Liver (tissue), 9 donors: Measurements from ENCODE around the gene L3MBTL3. TPM values are rescaled to one million over a fixed set of nuclear protein-coding genes. Genes with fewer than 3 reads are reported as not detected.

Experiments used
- DNase-seq: peaks from one replicate; pipeline ENCODE4 v3.0.0-alpha.2; 2017; ENCODE audit warnings: low spot score
- H3K27ac ChIP-seq, 2 donors: one replicate each; pipeline ENCODE4 v1.7.0; 2013; ENCODE audit warnings: inconsistent platforms in 2 of 2, low read length in 2 of 2, control low read depth in 1 of 2, low read depth in 1 of 2, mild to moderate bottlenecking in 1 of 2
- H3K27me3 ChIP-seq, 4 donors: one replicate each; pipeline versions ENCODE4 v1.6.1 to v1.7.0; 2013; ENCODE audit warnings: low read length in 3 of 4, inconsistent platforms in 1 of 4, mild to moderate bottlenecking in 1 of 4, moderate library complexity in 1 of 4; ENCODE audit not compliant: control insufficient read depth in 4 of 4, insufficient read depth in 4 of 4
- H3K36me3 ChIP-seq, 4 donors: one replicate each; pipeline versions ENCODE4 v1.6.1 to v1.7.0; 2013; ENCODE audit warnings: low read length in 3 of 4, mild to moderate bottlenecking in 3 of 4, low read depth in 1 of 4, moderate library complexity in 1 of 4; ENCODE audit not compliant: control insufficient read depth in 4 of 4, insufficient read depth in 3 of 4
- H3K4me1 ChIP-seq, 4 donors: one replicate each; pipeline versions ENCODE4 v1.6.1 to v1.7.0; 2013; ENCODE audit warnings: low read length in 3 of 4, mild to moderate bottlenecking in 3 of 4, moderate library complexity in 1 of 4; ENCODE audit not compliant: control insufficient read depth in 4 of 4, insufficient read depth in 4 of 4
- H3K4me3 ChIP-seq, 3 donors: one replicate each; pipeline versions ENCODE4 v1.6.1 to v1.7.0; 2013; ENCODE audit warnings: low read length in 3 of 3, control low read depth in 1 of 3, low read depth in 1 of 3, mild to moderate bottlenecking in 1 of 3
- H3K9ac ChIP-seq, 2 donors: one replicate each; pipeline ENCODE4 v1.7.0; 2013; ENCODE audit warnings: low read length in 2 of 2, mild to moderate bottlenecking in 2 of 2, moderate library complexity in 2 of 2, control low read depth in 1 of 2, low read depth in 1 of 2
- H3K9me3 ChIP-seq, 4 donors: one replicate each; pipeline versions ENCODE4 v1.6.1 to v1.7.0; 2013; ENCODE audit warnings: low read length in 3 of 4; ENCODE audit not compliant: control insufficient read depth in 4 of 4
- ATF3 ChIP-seq: IDR thresholded peaks from 2 replicates; pipeline ENCODE4 v1.6.1; 2016; ENCODE audit warnings: antibody characterized with exemption
- EGR1 ChIP-seq, 2 donors: IDR thresholded peaks; 2 replicates each; pipeline ENCODE4 v1.6.1; 2016 to 2018; ENCODE audit warnings: antibody characterized with exemption in 2 of 2, low read depth in 2 of 2
- FOXA1 ChIP-seq: IDR thresholded peaks from 2 replicates; pipeline ENCODE4 v1.6.1; 2016; ENCODE audit warnings: antibody characterized with exemption
- FOXA2 ChIP-seq: IDR thresholded peaks from 2 replicates; pipeline ENCODE4 v1.6.1; 2016; ENCODE audit warnings: antibody characterized with exemption
- GABPA ChIP-seq, 2 donors: IDR thresholded peaks in 1 of 2; conservative IDR thresholded peaks in 1 of 2; 2 replicates each; pipeline ENCODE4 v1.6.1; 2016; ENCODE audit warnings: antibody characterized with exemption in 2 of 2, mild to moderate bottlenecking in 1 of 2, moderate library complexity in 1 of 2
- HNF4A ChIP-seq, 2 donors: conservative IDR thresholded peaks; 2 replicates each; pipeline ENCODE4 v1.6.1; 2016; ENCODE audit warnings: antibody characterized with exemption in 2 of 2, mild to moderate bottlenecking in 2 of 2
- HNF4G ChIP-seq: IDR thresholded peaks from 2 replicates; pipeline ENCODE4 v1.6.1; 2016; ENCODE audit warnings: antibody characterized with exemption
- JUND ChIP-seq, 2 donors: IDR thresholded peaks; 2 replicates each; pipeline ENCODE4 v1.6.1; 2016; ENCODE audit warnings: antibody characterized with exemption in 2 of 2
- NR2F2 ChIP-seq: IDR thresholded peaks from 2 replicates; pipeline ENCODE4 v1.6.1; 2016; ENCODE audit warnings: antibody characterized with exemption
- RAD21 ChIP-seq, 2 donors: IDR thresholded peaks; 2 replicates each; pipeline ENCODE4 v1.6.1; 2016; ENCODE audit warnings: antibody characterized with exemption in 2 of 2, mild to moderate bottlenecking in 2 of 2
- REST ChIP-seq: IDR thresholded peaks from 2 replicates; pipeline ENCODE4 v1.6.1; 2016; ENCODE audit warnings: antibody characterized with exemption, mild to moderate bottlenecking
- RXRA ChIP-seq, 2 donors: IDR thresholded peaks; 2 replicates each; pipeline ENCODE4 v1.6.1; 2017 to 2018; ENCODE audit warnings: antibody characterized with exemption in 2 of 2, mild to moderate bottlenecking in 1 of 2
- SP1 ChIP-seq: IDR thresholded peaks from 2 replicates; pipeline ENCODE4 v1.6.1; 2018; ENCODE audit warnings: antibody characterized with exemption, mild to moderate bottlenecking
- TAF1 ChIP-seq: conservative IDR thresholded peaks from 2 replicates; pipeline ENCODE4 v1.6.1; 2016; ENCODE audit warnings: antibody characterized with exemption, mild to moderate bottlenecking
- YY1 ChIP-seq: IDR thresholded peaks from 2 replicates; pipeline ENCODE4 v1.6.1; 2016; ENCODE audit warnings: antibody characterized with exemption, mild to moderate bottlenecking
- WGBS: extraction: QIAGEN DNeasy Blood & Tissue Kit; methylation state at CpG from one replicate; pipeline ENCODE4 v1.1.7; 2013; 5-methylcytosine and 5-hydroxymethylcytosine counted together
- polyA plus RNA-seq, 2 donors: library from polyadenylated mRNA; stranded (reverse) in 1 of 2; unstranded in 1 of 2; fragments of 200-250 nt in 1 of 2; fragments of >200 nt in 1 of 2; fragmentation: Nextera tagmentation in 1 of 2; extraction: Ambion mirVana in 1 of 2; gene quantifications; one replicate each; pipeline versions ENCODE4 v1.2.1 to v1.2.3, GENCODE V29; 2013 to 2015
- total RNA-seq, 2 donors: library from RNA; depleted of rRNA; stranded (reverse); fragments of >200 nt; gene quantifications; one replicate each; pipeline ENCODE4 v1.2.3, GENCODE V29; 2014
- TF ChIP-seq, protein P1 (sequence below): fragments of 150-350 bp; IDR thresholded peaks from 2 replicates; pipeline ENCODE4 v1.5.1; 2017; ENCODE audit warnings: improper control_type of control experiment, low read depth, low read length; ENCODE audit not compliant: missing input control
- TF ChIP-seq, protein P2 (sequence below): IDR thresholded peaks from 2 replicates; pipeline ENCODE4 v1.6.1; 2016; ENCODE audit warnings: antibody characterized with exemption
- TF ChIP-seq, protein P3 (sequence below): IDR thresholded peaks from 2 replicates; pipeline ENCODE4 v1.6.1; 2016; ENCODE audit warnings: antibody characterized with exemption
- donor health status: healthy.
- donor health status: healthy.
- donor health status: healthy.
- donor health status: healthy.
- donor health status: healthy.

The L3MBTL3 gene
- total and polyA plus RNA-seq, 4 donors: 1.9 to 9.2 (median 3.7) TPM

GRCh38 chr6:130187335-130188206 is 169.2 kb downstream of the L3MBTL3 start (continued):
- TF ChIP-seq, protein P1, sequence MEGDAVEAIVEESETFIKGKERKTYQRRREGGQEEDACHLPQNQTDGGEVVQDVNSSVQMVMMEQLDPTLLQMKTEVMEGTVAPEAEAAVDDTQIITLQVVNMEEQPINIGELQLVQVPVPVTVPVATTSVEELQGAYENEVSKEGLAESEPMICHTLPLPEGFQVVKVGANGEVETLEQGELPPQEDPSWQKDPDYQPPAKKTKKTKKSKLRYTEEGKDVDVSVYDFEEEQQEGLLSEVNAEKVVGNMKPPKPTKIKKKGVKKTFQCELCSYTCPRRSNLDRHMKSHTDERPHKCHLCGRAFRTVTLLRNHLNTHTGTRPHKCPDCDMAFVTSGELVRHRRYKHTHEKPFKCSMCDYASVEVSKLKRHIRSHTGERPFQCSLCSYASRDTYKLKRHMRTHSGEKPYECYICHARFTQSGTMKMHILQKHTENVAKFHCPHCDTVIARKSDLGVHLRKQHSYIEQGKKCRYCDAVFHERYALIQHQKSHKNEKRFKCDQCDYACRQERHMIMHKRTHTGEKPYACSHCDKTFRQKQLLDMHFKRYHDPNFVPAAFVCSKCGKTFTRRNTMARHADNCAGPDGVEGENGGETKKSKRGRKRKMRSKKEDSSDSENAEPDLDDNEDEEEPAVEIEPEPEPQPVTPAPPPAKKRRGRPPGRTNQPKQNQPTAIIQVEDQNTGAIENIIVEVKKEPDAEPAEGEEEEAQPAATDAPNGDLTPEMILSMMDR: no peak
- no peak for TF ChIP-seq SP1
- no peak for TF ChIP-seq ATF3
- no peak for TF ChIP-seq TAF1
- no peak for TF ChIP-seq YY1
- no peak for TF ChIP-seq HNF4A (conservative IDR thresholded peaks at IDR 0.05)
- no peak for TF ChIP-seq RAD21 (IDR thresholded peaks at IDR 0.05)
- TF ChIP-seq GABPA (IDR thresholded peaks at IDR 0.05 in 1 of 2, conservative IDR thresholded peaks at IDR 0.05 in 1 of 2): no peak
- no peak for TF ChIP-seq JUND (IDR thresholded peaks at IDR 0.05)
- no peak for TF ChIP-seq FOXA1
- no peak for TF ChIP-seq HNF4G
- TF ChIP-seq EGR1 (IDR thresholded peaks at IDR 0.05; ENCODE audit: low read depth in 2 of 2): no peak
- TF ChIP-seq RXRA (IDR thresholded peaks at IDR 0.05): no peak

- Histone ChIP-seq H3K4me3 (no peak overlapping the region), H3K9me3 (no peaks in the 10 kb centered on the region), H3K4me1 (no peaks in the 10 kb centered on the region), H3K9ac (no peak overlapping the region), H3K36me3 (no peaks in the 10 kb centered on the region), H3K27ac (no peak overlapping the region), H3K27me3 (no peaks in the 10 kb centered on the region)
- no peak for TF ChIP-seq HNF4G
- TF ChIP-seq, protein P2, sequence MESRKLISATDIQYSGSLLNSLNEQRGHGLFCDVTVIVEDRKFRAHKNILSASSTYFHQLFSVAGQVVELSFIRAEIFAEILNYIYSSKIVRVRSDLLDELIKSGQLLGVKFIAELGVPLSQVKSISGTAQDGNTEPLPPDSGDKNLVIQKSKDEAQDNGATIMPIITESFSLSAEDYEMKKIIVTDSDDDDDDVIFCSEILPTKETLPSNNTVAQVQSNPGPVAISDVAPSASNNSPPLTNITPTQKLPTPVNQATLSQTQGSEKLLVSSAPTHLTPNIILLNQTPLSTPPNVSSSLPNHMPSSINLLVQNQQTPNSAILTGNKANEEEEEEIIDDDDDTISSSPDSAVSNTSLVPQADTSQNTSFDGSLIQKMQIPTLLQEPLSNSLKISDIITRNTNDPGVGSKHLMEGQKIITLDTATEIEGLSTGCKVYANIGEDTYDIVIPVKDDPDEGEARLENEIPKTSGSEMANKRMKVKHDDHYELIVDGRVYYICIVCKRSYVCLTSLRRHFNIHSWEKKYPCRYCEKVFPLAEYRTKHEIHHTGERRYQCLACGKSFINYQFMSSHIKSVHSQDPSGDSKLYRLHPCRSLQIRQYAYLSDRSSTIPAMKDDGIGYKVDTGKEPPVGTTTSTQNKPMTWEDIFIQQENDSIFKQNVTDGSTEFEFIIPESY: no peak
- TF ChIP-seq, protein P1: no peak
- no peak for TF ChIP-seq REST
- TF ChIP-seq YY1: no peak
- TF ChIP-seq JUND (IDR thresholded peaks at IDR 0.05): no peak
- TF ChIP-seq RAD21 (IDR thresholded peaks at IDR 0.05): no peak
- no peak for TF ChIP-seq RXRA (IDR thresholded peaks at IDR 0.05)
- no peak for TF ChIP-seq EGR1 (IDR thresholded peaks at IDR 0.05; ENCODE audit: low read depth in 2 of 2)
- no peak for TF ChIP-seq NR2F2
- TF ChIP-seq FOXA1: no peak
- no peak for TF ChIP-seq TAF1
- TF ChIP-seq SP1: no peak
- no peak for TF ChIP-seq HNF4A (conservative IDR thresholded peaks at IDR 0.05)
- no peak for TF ChIP-seq FOXA2
- TF ChIP-seq, protein P3, sequence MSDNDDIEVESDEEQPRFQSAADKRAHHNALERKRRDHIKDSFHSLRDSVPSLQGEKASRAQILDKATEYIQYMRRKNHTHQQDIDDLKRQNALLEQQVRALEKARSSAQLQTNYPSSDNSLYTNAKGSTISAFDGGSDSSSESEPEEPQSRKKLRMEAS: no peak
- WGBS: 72% methylated on average over 6 of the region's 6 CpGs
- DNase-seq: no peak
Observed at GRCh38 chr6:130188207-130188899, 170.0 kb downstream of the L3MBTL3 start.
